ENCODE measurements around the gene DNM3. TPM values are rescaled to one million over a fixed set of nuclear protein-coding genes. Genes with fewer than 3 reads are reported as not detected.

DNM3 gene
- total and polyA plus RNA-seq, 2 donors (not counting 3 experiments of a cell fraction or from before 2014, with no cell fraction given), result 1.4 to 2.5 TPM

DNA sequence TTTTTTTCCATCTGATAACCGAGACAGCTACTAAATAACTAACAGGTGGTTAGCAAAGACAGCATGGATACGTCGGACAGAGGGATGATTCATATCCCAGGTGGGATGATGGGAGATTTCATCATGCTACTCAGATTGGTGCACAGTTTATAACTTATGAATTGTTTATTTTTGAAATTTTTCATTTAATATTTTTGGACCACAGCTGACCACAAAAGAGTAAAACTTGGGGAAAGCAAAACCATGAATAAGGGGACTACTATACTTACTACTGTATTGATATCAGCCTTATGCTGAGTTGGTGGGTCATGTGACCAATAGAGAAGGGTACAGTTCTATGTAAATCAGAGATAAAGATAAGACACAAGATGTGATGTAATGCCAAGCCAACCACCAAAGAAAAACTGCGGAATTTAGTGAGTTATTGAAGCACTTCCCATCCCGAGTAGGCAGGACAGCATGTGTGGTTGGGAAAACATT is 331.1 kb downstream of the DNM3 start:
- Histone ChIP-seq H2AFZ (ENCODE audit: low read depth, low read length) (no peak overlapping the region), H4K20me1 (replicated peaks; ENCODE audit: control insufficient read depth, extremely low read depth, insufficient read depth, low read length) (no peaks in the 10 kb centered on the region), H3K9me1 (replicated peaks; ENCODE audit: control insufficient read depth, extremely low read depth, insufficient read depth, low read length) (no peaks in the 10 kb centered on the region), H3K79me2 (ENCODE audit: control insufficient read depth, insufficient read depth, low read length) (no peaks in the 10 kb centered on the region), H3K9me3 (replicated peaks; ENCODE audit: control insufficient read depth, insufficient read depth, low read length) (no peaks in the 10 kb centered on the region), H3K4me3 (replicated peaks in 1 of 3; ENCODE audit: insufficient read depth in 1 of 3, low read depth in 1 of 3, low read length in 3 of 3) (no peak overlapping the region), H3K36me3 (ENCODE audit: control insufficient read depth in 2 of 2, extremely low read depth in 1 of 2, insufficient read depth in 2 of 2, low read length in 2 of 2) (no peaks in the 10 kb centered on the region), H3K27ac (ENCODE audit: insufficient read depth, low read depth, low read length) (no peak overlapping the region), H3K9ac (replicated peaks; ENCODE audit: extremely low read depth, insufficient read depth, low read length) (no peak overlapping the region), H3K27me3 (ENCODE audit: control insufficient read depth in 2 of 2, insufficient read depth in 2 of 2, low read length in 2 of 2) (no peaks in the 10 kb centered on the region), H3K4me1 (ENCODE audit: control insufficient read depth, extremely low read depth, insufficient read depth, low read length) (no peaks in the 10 kb centered on the region), H3K4me2 (ENCODE audit: insufficient read depth, low read length) (no peak overlapping the region)
- no peak for FAIRE-seq
- CTCF ChIA-PET, result interaction anchor here (0.8 kb wide), 1 partner anchor 9 kb away, joined by 3 read pairs; no protein-coding TSS in a partner anchor
- intact Hi-C loops (cut with micrococcal nuclease) (no loop called here), dilution Hi-C loops (cut with MboI; ENCODE audit: extremely low pct_ligation_motif_present, low sequenced_read_pairs) (no loop called here)
- TF ChIP-seq POLR2AphosphoS5 (IDR thresholded peaks at IDR 0.05; ENCODE audit: insufficient read depth, low read depth, low read length) (no peak), GATA2 (IDR thresholded peaks at IDR 0.05; ENCODE audit: insufficient read depth, insufficient read length, low read depth, low read length) (no peak), POLR2A (IDR thresholded peaks at IDR 0.05; ENCODE audit: low read depth, low read length) (no peak), EZH2 (IDR thresholded peaks at IDR 0.05; ENCODE audit: borderline replicate concordance, low read depth, low read length, severe bottlenecking) (no peak), MYC (IDR thresholded peaks at IDR 0.05; ENCODE audit: low read depth, low read length) (no peak), FOS (IDR thresholded peaks at IDR 0.05; ENCODE audit: borderline replicate concordance, insufficient read depth, low read length) (no peak), JUN (IDR thresholded peaks at IDR 0.05; ENCODE audit: borderline replicate concordance, insufficient read depth, insufficient read length, low read depth) (no peak)
- TF ChIP-seq, protein P1, sequence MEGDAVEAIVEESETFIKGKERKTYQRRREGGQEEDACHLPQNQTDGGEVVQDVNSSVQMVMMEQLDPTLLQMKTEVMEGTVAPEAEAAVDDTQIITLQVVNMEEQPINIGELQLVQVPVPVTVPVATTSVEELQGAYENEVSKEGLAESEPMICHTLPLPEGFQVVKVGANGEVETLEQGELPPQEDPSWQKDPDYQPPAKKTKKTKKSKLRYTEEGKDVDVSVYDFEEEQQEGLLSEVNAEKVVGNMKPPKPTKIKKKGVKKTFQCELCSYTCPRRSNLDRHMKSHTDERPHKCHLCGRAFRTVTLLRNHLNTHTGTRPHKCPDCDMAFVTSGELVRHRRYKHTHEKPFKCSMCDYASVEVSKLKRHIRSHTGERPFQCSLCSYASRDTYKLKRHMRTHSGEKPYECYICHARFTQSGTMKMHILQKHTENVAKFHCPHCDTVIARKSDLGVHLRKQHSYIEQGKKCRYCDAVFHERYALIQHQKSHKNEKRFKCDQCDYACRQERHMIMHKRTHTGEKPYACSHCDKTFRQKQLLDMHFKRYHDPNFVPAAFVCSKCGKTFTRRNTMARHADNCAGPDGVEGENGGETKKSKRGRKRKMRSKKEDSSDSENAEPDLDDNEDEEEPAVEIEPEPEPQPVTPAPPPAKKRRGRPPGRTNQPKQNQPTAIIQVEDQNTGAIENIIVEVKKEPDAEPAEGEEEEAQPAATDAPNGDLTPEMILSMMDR (IDR thresholded peaks at IDR 0.05; ENCODE audit: extremely low read depth in 1 of 2, insufficient read depth in 1 of 2, low read depth in 1 of 2, low read length in 2 of 2), result no peak
- TF ChIP-seq, protein P2, sequence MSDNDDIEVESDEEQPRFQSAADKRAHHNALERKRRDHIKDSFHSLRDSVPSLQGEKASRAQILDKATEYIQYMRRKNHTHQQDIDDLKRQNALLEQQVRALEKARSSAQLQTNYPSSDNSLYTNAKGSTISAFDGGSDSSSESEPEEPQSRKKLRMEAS (IDR thresholded peaks at IDR 0.05; ENCODE audit: insufficient read depth, insufficient read length), result no peak
- no peak for DNase-seq (ENCODE audit: low read depth, low spot score)
- POLR2A ChIA-PET, result no interaction called here
- no TSS peak for BruUV-seq (replicated peaks)
